ENCODE data around the gene GXYLT2.
"Not testable (repeated sequence)": the region's sequence is repeated elsewhere in the genome, so short reads cannot be mapped to it uniquely, and the experiment has no call there.

GXYLT2 gene

GRCh38 chr3:72892081-72892775 lies 4.4 kb downstream of the GXYLT2 start:
- no peak for DNase-seq (ENCODE audit: low read depth in 2 of 2)

- no peak for DNase-seq (ENCODE audit: low read depth in 2 of 2)
These were observed 5.0 kb downstream of the GXYLT2 start for GRCh38 chr3:72892870-72893269.

GRCh38 chr3:72894976-72895552 lies 7.2 kb downstream of the GXYLT2 start:
- DNase-seq (ENCODE audit: low read depth in 2 of 2), result no peak

DNA sequence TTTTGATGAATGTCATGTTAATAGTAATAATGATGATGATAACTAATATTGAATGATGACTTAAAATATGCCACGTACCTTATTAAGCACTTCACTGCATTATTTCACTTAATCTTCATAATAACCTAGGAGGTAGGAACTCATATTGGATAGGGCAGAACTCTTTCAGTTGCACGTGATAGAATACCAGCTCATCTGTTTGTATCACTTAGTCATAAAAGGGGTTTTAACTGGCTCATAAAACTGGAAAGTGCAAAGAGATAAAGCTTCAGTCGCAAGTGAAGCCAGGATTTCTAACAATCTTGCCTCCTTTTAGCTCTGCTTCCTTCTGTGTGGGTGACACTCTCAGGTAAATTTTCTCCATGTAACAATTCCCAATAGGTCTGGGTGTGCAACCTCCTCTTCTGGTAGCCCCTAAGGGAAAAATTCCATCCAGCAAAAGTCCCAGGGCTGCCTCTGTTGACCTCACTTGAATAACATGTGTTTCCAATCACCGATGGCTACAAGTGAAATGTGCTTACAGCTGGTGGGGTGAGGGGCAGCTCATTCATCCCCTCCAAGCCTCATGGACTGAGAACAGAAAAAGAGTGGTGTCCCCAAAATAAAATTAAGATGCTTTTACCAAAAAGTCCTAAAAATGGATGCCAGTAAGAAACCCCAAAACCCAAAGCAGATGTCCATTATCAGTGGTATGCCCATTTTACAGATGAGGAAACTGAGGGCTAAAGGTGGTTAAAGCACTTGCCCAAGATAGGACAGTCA lies 9.3 kb downstream of the GXYLT2 start:
- no peak for DNase-seq (ENCODE audit: low read depth in 2 of 2)

DNA sequence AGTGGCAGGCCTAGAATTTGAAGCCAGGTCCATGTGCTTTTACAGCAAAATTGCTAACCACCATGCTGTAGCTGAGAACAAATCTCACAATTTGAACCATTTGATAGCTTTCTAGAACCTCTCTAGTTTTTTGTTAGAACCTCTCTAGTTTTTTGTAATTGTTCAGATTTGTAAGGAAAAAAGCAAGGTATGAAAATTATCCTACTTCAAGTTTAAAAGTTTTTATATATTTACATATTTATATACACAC lies 9.8 kb downstream of the GXYLT2 start:
- DNase-seq (ENCODE audit: low read depth in 2 of 2), result no peak

DNA sequence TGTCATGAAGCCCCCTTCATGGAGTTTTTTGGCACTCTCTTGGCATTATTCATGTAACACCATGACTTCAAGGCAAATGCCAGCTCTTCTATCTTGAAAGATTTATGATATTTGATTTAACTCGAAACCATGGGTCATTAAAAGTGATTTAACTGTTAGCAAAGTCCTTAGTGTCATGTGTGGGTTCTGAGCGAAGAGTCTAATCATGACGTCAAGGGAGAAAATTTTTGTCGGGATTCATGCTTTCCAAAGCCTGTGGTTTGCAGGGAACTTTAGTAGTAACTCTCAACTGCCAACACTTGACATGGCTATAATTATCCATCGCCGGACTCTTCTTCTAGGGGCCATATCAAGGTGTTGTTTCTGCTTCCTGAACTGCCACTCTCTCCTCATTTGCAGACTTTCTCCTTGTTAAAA lies 11.5 kb downstream of the GXYLT2 start:
- DNase-seq (ENCODE audit: low read depth in 2 of 2), result no peak

DNA sequence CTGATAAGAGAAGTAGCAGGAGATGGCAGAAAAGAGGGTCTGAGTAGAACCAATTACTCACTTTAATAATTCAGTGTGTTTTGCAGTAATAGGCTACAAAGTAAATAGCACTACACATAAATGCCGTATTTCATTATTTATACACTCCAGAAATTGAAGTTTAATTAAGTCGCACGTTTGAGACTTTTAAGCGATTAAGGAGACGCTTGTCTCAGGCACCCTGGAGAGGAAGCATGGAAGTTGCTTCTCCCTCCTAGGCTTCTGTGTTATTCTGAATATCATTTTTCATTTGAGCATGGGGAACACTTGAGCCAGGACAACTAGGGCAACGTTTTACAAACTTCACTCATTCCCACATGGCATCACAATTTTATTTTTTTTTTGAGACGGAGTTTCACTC lies 12.2 kb downstream of the GXYLT2 start:
- no peak for DNase-seq (ENCODE audit: low read depth in 2 of 2)

DNA sequence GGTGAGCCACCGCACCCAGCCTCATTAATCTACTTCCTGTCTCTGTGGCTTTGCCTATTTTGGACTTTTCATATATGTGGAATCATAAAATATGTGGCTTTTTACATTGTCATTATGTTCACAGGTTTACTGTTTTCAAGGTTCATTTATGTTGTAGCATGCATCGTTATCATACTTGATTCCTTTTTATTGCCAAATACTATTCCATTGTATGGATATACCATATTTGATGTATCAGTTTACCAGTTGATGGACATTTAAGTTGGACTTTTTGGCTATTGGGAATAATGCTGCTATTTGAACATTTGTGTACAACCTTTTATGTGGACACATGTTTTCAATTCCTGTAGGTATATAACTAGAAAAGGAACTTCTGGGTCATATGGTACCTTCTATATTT lies 14.0 kb downstream of the GXYLT2 start:
- DNase-seq (ENCODE audit: low read depth in 2 of 2), result no peak

DNA sequence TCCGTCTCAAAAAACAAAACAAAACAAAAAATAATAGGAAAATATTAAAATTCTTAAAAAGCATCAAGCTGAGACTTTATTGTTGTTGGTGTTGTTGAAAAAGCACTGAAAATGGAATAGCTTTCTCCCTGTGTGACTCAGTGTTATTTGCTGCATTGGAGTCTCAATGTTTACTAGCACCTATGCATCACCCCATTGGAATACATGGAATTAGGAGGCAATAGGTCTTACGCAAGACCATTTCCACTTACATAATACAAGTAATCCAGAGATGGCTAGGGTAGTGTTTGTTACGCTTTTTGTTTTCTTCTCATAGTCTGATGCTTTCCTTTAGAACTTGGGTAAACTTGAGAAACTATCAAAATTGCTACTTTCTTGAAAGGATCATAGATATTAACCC lies 15.2 kb downstream of the GXYLT2 start:
- DNase-seq (ENCODE audit: low read depth in 2 of 2), result no peak

- no peak for DNase-seq (ENCODE audit: low read depth in 2 of 2)
These were observed 16.3 kb downstream of the GXYLT2 start for GRCh38 chr3:72904163-72904562.

DNA sequence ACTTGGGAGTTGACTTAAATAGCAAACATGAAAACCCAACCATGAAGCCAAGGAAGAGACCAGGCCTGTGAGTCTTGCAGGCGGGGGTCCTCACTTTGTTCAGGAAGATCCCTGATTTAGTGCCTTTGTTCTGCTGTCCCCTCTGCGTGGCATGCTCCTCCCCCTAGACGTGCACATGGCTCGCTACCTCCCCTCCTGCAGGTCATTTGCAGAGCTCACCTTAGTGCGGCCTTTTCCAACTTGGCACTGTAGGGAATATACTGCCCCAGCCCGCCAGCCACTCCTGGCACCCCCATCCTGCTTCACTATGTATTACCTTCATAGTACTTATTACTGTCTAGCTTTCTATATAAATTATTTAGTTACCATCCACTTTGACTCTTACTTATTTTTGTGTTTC lies 18.3 kb downstream of the GXYLT2 start:
- no peak for DNase-seq (ENCODE audit: low read depth in 2 of 2)

GRCh38 chr3:72907131-72907711 lies 19.4 kb downstream of the GXYLT2 start:
- DNase-seq (ENCODE audit: low read depth in 2 of 2), result no peak

DNA sequence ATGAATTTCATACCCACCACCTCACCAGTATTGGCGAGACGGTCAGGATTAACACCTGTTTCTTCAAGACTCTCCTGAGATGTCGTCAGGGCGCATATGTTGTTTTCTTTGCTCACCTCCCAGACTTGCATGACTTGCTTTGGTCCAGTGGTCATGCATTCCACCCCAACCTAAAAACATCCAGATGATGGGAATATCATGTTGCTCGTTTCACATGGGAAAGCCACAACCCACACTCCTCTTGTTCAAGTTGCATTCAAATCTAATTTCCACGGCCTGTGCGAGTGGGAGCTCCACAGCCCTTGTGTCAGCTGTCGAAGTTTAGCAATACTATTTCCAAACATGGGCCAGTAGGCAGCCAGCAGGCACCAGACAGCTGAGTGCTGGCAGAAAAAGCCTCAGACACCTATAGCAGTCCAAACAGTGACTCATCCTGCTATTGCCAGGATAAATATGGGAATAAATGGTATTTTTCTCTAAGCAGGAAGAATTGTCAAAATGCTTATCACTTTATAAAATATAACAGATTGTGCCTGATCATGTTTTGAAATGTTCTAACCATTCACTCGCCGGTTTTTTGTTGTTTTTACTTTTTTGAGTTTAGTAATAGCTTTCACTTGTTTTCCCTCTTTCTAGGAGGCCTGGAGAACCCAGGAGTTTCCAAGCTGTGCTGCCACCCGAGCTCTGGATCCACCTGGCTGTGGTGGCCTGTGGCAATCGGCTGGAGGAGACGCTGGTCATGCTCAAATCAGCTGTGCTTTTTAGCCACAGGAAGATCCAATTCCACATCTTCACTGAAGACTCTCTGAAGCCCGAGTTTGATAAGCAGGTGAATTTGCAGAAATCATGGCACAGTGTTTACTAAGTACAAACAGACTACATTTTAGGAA lies 20.1 kb downstream of the GXYLT2 start:
- no peak for DNase-seq (ENCODE audit: low read depth in 2 of 2)

- no peak for DNase-seq (ENCODE audit: low read depth in 2 of 2)
These were observed 21.7 kb downstream of the GXYLT2 start for GRCh38 chr3:72909591-72909990.

- DNase-seq (ENCODE audit: low read depth in 2 of 2), result no peak
These were observed 24.7 kb downstream of the GXYLT2 start for GRCh38 chr3:72912532-72912931.

DNA sequence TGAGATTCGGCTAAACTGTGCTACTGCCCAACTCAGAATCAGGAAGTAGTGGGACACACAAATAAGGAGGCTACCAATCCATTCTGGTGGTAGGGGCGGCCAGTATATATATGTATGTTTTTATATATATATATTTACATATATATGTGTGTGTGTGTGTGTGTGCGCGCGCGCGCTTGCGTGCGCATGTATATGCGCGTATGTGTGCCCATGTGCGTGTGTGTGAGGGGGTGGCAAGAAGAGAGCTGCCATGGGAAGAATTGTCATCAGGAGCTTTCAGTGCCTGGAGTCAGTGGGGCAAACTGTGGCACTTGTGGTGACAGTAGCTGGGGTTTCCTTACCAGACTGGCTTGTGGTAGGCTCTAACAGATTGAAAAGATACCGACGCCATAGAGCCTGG lies 26.5 kb downstream of the GXYLT2 start:
- no peak for DNase-seq (ENCODE audit: low read depth in 2 of 2)

GRCh38 chr3:72916250-72916649 lies 28.4 kb downstream of the GXYLT2 start:
- no peak for DNase-seq (ENCODE audit: low read depth in 2 of 2)

- no peak for DNase-seq (ENCODE audit: low read depth in 2 of 2)
These were observed 31.7 kb downstream of the GXYLT2 start for GRCh38 chr3:72919520-72919919.

GRCh38 chr3:72924055-72924454 lies 36.2 kb downstream of the GXYLT2 start:
- no peak for DNase-seq (ENCODE audit: low read depth in 2 of 2)

DNA sequence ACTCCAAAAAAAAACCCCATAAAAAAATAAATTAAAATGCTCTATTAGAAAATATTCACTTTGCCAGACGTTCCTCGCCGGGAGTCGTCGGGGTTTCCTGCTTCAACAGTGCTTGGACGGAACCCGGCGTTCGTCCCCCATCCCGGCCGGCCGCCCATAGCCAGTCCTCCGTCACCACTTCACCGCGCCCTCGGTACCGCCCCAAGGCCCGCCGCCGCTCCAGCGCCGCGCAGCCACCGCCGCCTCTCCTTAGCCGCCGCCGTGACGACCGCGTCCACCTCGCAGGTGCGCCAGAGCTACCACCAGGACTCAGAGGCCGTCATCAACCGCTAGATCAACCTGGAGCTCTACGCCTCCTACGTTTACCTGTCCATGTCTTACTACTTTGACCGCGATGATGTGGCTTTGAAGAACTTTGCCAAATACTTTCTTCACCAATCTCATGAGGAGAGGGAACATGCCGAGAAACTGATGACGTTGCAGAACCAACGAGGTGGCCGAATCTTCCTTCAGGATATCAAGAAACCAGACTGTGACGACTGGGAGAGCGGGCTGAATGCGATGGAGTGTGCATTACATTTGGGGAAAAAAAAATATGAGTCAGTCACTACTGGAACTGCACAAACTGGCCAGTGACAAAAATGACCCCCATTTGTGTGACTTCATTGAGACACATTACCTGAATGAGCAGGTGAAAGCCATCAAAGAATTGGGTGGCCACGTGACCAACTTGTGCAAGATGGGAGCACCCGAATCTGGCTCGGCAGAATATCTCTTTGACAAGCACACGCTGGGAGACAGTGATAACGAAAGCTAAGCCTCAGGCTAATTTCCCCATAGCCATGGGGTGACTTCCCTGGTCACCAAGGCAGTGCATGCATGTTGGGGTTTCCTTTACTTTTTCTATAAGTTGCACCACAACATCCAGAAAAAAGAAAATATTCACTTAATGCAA lies 41.2 kb downstream of the GXYLT2 start:
- not testable (repeated sequence) for DNase-seq (ENCODE audit: low read depth in 2 of 2)

DNA sequence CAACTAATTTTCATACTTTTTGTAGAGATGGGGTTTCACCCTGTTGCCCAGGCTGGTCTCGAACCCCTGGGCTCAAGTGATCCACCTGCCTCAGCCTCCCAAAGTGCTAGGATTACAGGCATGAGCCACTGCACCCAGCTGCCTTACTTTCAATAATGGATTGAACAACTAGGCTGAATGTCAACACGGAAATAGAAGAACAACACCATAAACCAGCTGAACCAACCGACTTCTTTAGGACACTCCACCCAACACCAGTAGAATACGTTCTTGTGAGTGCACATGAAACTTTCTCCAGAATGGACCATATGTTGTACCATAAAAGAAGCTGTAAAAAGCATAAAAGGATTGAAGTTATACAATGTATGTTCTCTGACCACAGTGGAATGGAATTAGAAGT lies 42.9 kb downstream of the GXYLT2 start:
- no peak for DNase-seq (ENCODE audit: low read depth in 2 of 2)
